Measurements from ENCODE around the gene KRT36.

DNA sequence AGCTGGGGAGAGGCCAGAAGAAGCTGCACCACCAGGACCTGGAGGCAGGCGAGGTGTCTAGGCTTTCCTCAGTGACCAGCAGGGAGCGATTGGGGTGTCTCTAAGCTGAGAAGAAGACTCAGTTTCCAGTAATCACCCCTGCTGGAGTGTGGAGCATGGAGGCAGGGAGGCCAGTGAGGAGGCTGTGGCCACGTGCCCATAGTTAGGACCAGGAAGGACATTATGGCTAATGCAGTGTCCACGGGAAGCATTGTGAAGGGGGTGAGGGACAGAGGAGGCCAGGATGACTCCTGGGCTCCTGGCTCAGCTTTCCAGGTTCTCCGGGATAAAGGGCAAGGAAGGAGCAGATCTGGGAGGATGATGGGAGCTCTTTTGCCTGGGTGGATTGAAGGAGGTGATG, 10.0 kb upstream of the KRT36 start:
- TF ChIP-seq CTCF (IDR thresholded peaks at IDR 0.05) (no peak), EZH2 (IDR thresholded peaks at IDR 0.05) (no peak)

All from neural progenitor cell (in vitro differentiated cells).